GM12878 (cell line): ENCODE results near the gene REPIN1. TPM values are rescaled to one million over a fixed set of nuclear protein-coding genes. Genes with fewer than 3 reads are reported as not detected.

ENCODE experiments used
- ATAC-seq: fragments of 200-7000 bp; cut with Tn5 transposase; 3 replicates; pipeline ENCODE4 v1.9.1; 2020; ENCODE audit warnings: mild to moderate bottlenecking, moderate library complexity
- BruUV-seq: library from RNA; stranded (reverse); fragments of 400-500 nt; replicated peaks from 2 replicates; lab custom pipeline; 2021; lab: Mats Ljungman, UMichigan
- CTCF ChIA-PET: fragments of 300-600 bp; sonication (Branson Sonifier 250); formaldehyde crosslinking; extraction: SDS; loops from one replicate; lab custom pipeline; 2021; ENCODE audit warnings: inconsistent platforms; lab: Yijun Ruan, JAX
- POLR2A ChIA-PET: fragments of 350-600 bp; formaldehyde crosslinking; extraction: SDS; loops from one replicate; lab custom pipeline; 2021; ENCODE audit warnings: inconsistent platforms; lab: Charles Lee
- RAD21 ChIA-PET: fragments of 300-600 bp; sonication (Branson Sonifier 250); formaldehyde crosslinking; loops from one replicate; lab custom pipeline; 2023; ENCODE audit warnings: antibody characterized with exemption; ENCODE audit not compliant: unreplicated experiment; lab: Charles Lee
- SMC1A ChIA-PET: fragments of 300-600 bp; sonication (Branson Sonifier 250); formaldehyde crosslinking; loops from one replicate; lab custom pipeline; 2023; ENCODE audit not compliant: unreplicated experiment, uncharacterized antibody; lab: Charles Lee
- DNase-seq: peaks from one replicate; pipeline ENCODE4 v3.0.0-alpha.2; 2011; ENCODE audit warnings: low read depth, low spot score
- FAIRE-seq: peaks from 3 replicates; lab custom pipeline; 2011; peaks lifted over from hg19 to GRCh38; lab: Jason Lieb, UNC
- H2AFZ ChIP-seq: 2 replicates; pipeline ENCODE4 v1.6.0; 2011; ENCODE audit warnings: low read depth, low read length, control low read depth; ENCODE audit not compliant: control insufficient read depth
- H3K27ac ChIP-seq: 2 replicates; pipeline ENCODE4 v1.5.1; 2011; ENCODE audit warnings: control low read depth; ENCODE audit not compliant: control insufficient read depth, insufficient read depth
- H3K27me3 ChIP-seq, 2 experiments: replicated peaks in 1 of 2; 2 replicates each; pipeline versions ENCODE4 v1.6.0 to v1.6.1; 2011; ENCODE audit warnings: low read length in 1 of 2; ENCODE audit not compliant: control insufficient read depth in 2 of 2, insufficient read depth in 2 of 2
- H3K36me3 ChIP-seq, 2 experiments: 2 replicates each; pipeline ENCODE4 v1.5.1; 2011; ENCODE audit warnings: low read length in 1 of 2; ENCODE audit not compliant: control insufficient read depth in 2 of 2, insufficient read depth in 2 of 2
- H3K4me1 ChIP-seq: 2 replicates; pipeline ENCODE4 v1.6.1; 2011; ENCODE audit warnings: mild to moderate bottlenecking, low read length, moderate library complexity, mixed read lengths; ENCODE audit not compliant: control insufficient read depth, insufficient read depth
- H3K4me2 ChIP-seq: 2 replicates; pipeline ENCODE4 v1.6.0; 2011; ENCODE audit warnings: control low read depth; ENCODE audit not compliant: control insufficient read depth, insufficient read depth
- H3K4me3 ChIP-seq: fragments of 200-600 bp; sonication (generic); 2 replicates; pipeline ENCODE4 v1.5.1; 2016
- H3K79me2 ChIP-seq: 2 replicates; pipeline ENCODE4 v1.6.0; 2011; ENCODE audit warnings: low read length; ENCODE audit not compliant: control insufficient read depth, insufficient read depth
- H3K9ac ChIP-seq: 2 replicates; pipeline ENCODE4 v1.8.0; 2011; ENCODE audit warnings: low read length, control low read depth, mixed read lengths; ENCODE audit not compliant: control insufficient read depth, insufficient read depth
- H3K9me3 ChIP-seq: replicated peaks from 3 replicates; pipeline ENCODE4 v1.5.1; 2011; ENCODE audit warnings: mild to moderate bottlenecking, low read length; ENCODE audit not compliant: control insufficient read depth, insufficient read depth
- H4K20me1 ChIP-seq: 2 replicates; pipeline ENCODE4 v1.6.0; 2011; ENCODE audit not compliant: control insufficient read depth, insufficient read depth
- RB1 ChIP-seq: fragments of 450-650 bp; formaldehyde crosslinking; IDR thresholded peaks from 2 replicates; pipeline ENCODE4 v1.6.1; 2017; ENCODE audit warnings: mild to moderate bottlenecking, borderline replicate concordance
- RUNX3 ChIP-seq: IDR thresholded peaks from 2 replicates; pipeline ENCODE4 v1.6.1; 2012; ENCODE audit warnings: low read length, inconsistent platforms
- SP1 ChIP-seq: IDR thresholded peaks from one replicate; pipeline ENCODE4 v1.6.1; 2011; ENCODE audit warnings: low read depth, low read length
- ZNF24 ChIP-seq: fragments of 450-650 bp; IDR thresholded peaks from 2 replicates; pipeline ENCODE4 v1.6.1; 2017; ENCODE audit warnings: antibody characterized with exemption, mild to moderate bottlenecking
- WGBS: methylation state at CpG from one replicate; pipeline ENCODE4 v1.1.6; 2016; ENCODE audit warnings: low lambda C conversion rate; ENCODE audit not compliant: insufficient replicate concordance, insufficient coverage; ENCODE audit errors: missing lambda C conversion rate; 5-methylcytosine and 5-hydroxymethylcytosine counted together
- in situ Hi-C: fragments of 300-500 bp; cut with MboI; formaldehyde crosslinking; loops from 9 replicates; pipeline ENCODE4 v1.14.3; 2018; ENCODE audit warnings: mixed read lengths
- intact Hi-C: fragments of 100-400 bp; cut with micrococcal nuclease; formaldehyde crosslinking; loops from one replicate; pipeline ENCODE4 v1.14.2; 2022; ENCODE audit not compliant: unreplicated experiment
- polyA plus RNA-seq, 11 experiments: library from polyadenylated mRNA; depleted of rRNA in 4 of 11; unstranded in 6 of 11; stranded (reverse) in 5 of 11; fragments of >200 nt; fragmentation: Nextera tagmentation in 4 of 11; fragmentation: Illumina TruSeq in 1 of 11; extraction: Ambion mirVana in 4 of 11; extraction: Trizol in 1 of 11; gene quantifications; 1 replicate in 1 of 11; 2 replicates in 10 of 11; pipeline versions ENCODE4 v1.2.1 to v1.2.3, GENCODE V29; 2011 to 2016; ENCODE audit warnings: inconsistent platforms in 2 of 11, missing spikeins in 2 of 11, low read depth in 1 of 11
- total RNA-seq, 4 experiments: library from RNA; depleted of rRNA in 3 of 4; stranded (reverse); fragments of >200 nt in 3 of 4; fragmentation: Illumina TruSeq in 1 of 4; extraction: Trizol in 1 of 4; gene quantifications; 2 replicates each; pipeline versions ENCODE4 v1.2.1 to v1.2.3, GENCODE V29; 2013 to 2021
- TF ChIP-seq, protein P1 (sequence below): IDR thresholded peaks from 2 replicates; pipeline ENCODE4 v1.6.1; 2012; ENCODE audit warnings: low read length, inconsistent platforms

Gene REPIN1
- total and polyA plus RNA-seq, 10 of the 15 experiments (the other 5 are each of a cell fraction or from before 2014, with no cell fraction given) = 5.1 to 172 (median 76.9) TPM

DNA sequence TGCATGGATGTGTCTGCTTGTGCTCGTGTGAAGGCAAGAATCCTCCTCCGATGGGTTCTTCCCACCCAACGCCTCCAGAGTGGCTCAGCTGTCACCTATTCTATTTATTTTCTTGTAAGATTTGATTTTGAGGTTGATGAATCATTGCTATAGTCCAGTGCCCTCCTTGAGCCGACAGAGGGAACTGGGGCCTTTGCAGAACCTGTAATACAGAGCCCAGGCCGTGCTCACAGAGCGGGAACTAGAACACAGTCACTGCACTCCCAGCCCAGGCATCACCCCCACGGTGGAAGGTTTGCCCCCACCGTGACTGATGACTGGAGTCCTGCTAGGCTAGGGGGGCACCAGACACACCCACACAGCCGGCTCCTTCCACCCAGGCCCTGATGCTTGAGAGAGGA lies 29.2 kb upstream of the REPIN1 start:
- ChIA-PET CTCF (no interaction called here), RAD21 (no interaction called here), POLR2A (no interaction called here), SMC1A (no interaction called here)
- TF ChIP-seq, protein P1, sequence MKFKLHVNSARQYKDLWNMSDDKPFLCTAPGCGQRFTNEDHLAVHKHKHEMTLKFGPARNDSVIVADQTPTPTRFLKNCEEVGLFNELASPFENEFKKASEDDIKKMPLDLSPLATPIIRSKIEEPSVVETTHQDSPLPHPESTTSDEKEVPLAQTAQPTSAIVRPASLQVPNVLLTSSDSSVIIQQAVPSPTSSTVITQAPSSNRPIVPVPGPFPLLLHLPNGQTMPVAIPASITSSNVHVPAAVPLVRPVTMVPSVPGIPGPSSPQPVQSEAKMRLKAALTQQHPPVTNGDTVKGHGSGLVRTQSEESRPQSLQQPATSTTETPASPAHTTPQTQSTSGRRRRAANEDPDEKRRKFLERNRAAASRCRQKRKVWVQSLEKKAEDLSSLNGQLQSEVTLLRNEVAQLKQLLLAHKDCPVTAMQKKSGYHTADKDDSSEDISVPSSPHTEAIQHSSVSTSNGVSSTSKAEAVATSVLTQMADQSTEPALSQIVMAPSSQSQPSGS = 0 out of 2 replicates have a peak, but pooled peaks have one; percentile 34
- TF ChIP-seq RUNX3 (0 out of 2 replicates have a peak, but pooled peaks have one; percentile 34), SP1 (no peak), ZNF24 (no peak), RB1 (no peak)
- intact Hi-C loops = no loop called here
- Histone ChIP-seq H4K20me1 (no peaks in the 10 kb centered on the region), H3K79me2 (no peaks in the 10 kb centered on the region), H3K36me3 (peaks cover 0 to 7% of the 10 kb centered on the region in 2 experiments; a peak in 2 of 4 replicates), H2AFZ (no peak overlapping the region), H3K9me3 (peaks cover 4% of the 10 kb centered on the region; the same call in 1 of the 3 replicates), H3K4me2 (no peak overlapping the region), H3K9ac (no peak overlapping the region), H3K27ac (no peak overlapping the region), H3K4me3 (no peak overlapping the region), H3K27me3 (peaks cover 0 to 5% of the 10 kb centered on the region in 2 experiments; a peak in 2 of 4 replicates), H3K4me1 (peaks cover 8% of the 10 kb centered on the region)
- in situ Hi-C loops = no loop called here
- ATAC-seq = peak; percentile 82
- DNase-seq = no peak
- FAIRE-seq = no peak
- no TSS peak for BruUV-seq
- WGBS = 20% methylated on average over 9 of the region's 9 CpGs
